ENCODE results near the gene SLC9B2.
"Not testable (repeated sequence)": the region's sequence is repeated elsewhere in the genome, so short reads cannot be mapped to it uniquely, and the experiment has no call there.

Gene SLC9B2

DNA sequence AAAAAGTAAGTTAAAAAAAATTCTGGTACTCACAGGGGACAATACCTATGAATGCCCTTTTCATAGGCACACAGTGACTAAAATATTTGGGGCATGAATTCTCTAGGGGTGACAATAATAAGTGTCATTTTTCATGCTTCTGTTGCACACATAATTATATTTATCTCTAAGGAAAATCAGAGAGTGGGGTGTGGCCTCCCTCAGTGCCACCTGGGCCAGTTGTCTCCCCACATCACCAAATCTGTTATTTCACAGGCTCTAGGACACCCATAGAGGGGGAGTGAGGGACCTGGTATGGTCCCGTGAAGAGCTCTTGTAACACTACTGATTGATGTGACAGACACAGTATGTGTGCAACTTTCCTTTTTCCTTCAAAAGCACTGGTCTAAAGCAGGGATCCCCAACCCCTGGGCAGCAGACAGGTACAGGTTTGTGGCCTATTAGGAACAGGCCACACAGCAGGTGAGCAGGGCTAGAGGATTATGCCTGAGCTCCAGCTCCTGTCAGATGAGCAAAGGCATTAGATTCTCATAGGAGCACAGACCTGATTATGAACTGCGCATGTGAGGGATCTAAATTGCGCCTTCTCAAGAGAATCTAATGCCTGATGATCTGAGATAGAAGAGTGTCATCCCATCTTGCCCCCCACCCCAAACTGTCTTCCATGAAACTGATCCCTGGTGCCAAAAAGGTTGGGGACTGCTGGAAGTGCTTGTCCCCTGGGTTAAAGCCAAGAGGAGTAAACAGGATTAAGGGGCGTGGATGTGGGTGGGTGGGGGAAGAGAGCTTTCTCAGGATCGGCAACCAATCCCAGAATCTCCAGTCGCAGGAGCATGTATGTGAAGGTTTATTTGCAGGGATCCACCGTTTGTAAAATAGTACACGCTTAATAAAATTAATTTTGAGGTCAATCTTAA is 57.9 kb downstream of the SLC9B2 start:
- DNase-seq: no peak

DNA sequence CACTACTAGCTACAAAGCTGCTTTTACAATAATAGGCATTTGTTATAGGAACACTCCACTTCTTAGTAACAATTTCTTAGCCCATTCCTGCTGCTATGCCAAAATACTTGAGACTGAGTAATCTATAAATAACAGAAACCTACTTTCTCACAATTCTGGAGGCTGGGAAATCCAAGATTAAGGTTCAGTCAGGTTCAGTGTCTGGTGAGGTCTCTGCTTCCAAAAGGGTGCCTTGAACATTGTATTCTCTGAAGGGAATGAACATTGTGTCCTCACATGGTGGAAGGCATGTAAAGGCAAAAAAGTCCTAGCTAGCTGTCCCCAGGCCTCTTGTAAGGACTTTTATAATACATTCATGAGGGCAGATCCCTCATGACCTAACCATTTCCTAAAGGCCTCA is 64.0 kb downstream of the SLC9B2 start:
- DNase-seq: no peak

DNA sequence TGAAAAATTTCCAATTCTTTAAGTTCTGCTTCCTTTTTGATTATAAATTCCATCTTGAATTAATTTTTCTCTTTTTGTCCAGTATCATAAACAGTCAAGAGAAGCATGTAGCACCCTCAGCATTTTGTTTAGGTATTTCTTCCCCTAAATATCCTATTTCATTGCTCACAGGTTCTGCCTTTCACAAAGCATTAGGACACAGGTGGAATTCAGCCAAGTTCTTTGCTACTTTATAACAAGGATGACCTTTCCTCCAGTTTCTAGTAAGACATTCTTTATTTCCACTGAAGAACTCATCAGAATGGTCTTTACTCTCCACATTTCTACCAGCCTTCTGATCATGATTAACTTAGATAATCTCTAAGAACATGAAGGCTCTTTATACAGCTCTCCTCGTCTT is 64.5 kb downstream of the SLC9B2 start:
- no peak for DNase-seq

DNA sequence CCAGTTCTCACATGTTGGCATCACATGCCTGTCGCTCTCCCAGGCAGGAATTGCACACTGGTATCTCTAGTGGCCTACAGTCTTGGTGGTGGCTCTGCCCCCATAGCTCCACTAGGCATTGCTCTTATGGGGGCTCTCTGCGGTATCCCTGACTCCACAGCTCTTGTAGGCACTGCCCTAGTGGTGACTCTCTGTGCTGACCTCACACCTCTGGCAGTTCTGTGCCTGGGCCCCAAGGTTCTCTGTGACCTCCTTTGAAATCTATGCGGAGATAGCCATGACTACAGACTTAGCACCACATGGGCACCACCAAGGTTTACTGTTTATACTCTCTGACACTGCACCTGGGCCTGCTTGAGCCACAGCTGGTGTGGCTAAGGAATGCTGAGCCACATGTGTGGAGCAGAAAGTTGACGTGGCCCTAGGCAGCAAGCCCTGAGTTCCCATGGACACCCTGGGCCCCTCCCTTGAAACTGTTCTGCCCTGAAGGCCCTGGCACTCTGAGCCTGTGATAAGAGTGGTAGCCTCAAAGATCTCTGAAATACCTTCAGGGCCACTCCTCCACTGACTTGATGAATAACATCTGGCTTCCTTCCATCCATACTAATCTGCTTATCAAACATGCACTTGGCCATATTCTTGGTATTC is 65.1 kb downstream of the SLC9B2 start:
- DNase-seq: no peak

DNA sequence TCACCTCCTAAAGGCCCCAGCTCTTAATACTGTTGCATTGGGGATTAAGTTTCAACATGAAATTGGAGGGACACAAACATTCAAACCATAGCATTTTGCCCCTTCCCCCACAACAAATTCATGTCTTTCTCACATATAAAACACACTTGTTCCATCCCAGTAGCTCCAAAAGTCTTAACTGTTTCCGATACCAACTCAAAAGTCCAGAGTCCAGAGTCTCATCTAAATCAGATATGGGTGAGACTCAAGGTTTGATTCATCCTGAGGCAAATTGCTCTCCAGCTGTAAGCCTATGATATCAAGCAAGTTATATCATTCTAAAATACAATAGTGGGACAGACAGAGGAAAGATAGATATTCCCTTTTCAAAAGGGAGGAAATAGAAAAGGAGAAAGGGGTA is 65.8 kb downstream of the SLC9B2 start:
- DNase-seq: no peak

DNA sequence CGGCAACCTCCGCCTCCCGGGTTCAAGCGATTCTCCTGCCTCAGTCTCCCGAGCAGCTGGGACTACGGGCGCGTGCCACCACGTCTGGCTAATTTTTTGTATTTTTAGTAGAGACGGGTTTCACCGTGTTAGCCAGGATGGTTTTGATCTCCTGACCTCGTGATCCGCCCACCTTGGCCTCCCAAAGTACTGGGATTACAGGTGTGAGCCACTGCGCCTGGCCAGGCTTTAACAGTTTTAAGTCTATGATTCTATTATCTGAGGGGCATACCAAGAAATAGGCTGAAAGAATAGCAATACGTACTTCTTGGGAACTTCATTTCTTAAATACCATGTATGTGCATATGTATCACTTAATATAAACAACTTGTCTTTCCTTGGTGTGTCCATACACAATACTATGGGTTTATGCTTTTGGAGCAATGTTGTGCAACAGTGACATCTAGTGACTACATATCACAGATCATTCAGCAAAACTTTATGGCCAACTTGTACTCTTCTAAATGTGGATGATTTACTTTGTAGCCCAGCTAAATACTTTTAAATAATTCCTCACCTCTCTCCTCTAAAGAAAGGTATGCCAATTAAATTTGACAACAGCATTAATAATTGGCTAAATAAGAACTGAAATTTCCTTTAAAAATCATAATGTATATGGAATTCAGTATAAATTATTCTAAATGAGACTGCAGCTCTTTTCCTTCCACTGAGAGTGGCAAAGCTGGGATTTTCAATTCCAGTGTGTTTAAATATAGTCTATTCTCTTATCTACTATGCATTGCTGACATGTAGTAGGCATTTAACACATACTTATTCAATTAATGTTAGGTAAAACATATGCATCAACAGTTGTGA is 67.5 kb downstream of the SLC9B2 start:
- DNase-seq: peak; percentile 33

DNA sequence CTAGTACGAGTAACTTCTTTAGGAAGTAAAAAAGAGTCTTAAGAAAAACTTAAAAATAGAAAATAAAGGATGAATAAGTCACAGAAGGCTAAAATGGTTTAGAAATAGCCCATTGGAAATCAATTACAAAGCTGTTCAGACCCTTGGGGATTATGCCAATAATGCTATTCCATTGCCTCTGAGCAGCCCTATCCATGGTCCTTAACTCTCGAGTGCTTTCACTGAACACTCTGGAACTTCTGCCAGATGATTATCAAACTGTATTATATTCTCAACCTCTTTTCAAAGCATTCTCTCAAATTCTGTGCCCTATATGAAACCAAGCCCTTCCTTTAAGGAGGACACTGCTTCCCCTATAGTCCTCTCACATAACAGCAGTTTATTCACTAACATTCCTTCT is 74.0 kb downstream of the SLC9B2 start:
- no peak for DNase-seq

DNA sequence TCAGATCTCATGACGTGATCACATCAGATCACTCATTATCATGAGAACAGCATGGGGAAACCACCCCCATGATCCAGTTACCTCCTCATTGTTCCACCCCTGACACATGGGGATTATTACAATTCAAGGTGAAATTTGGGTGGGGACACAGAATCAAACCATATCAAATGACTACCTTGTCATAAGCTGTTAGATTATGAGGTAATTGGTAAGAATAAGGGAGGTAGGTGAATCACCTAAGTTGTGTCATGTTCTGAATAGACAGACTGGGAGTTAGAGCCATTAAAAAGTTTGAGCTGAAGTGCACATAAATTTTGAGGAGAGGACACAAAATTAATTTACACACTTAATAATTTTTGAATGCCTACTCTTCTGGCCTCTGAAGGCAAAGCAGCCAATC is 81.8 kb downstream of the SLC9B2 start:
- DNase-seq: no peak

DNA sequence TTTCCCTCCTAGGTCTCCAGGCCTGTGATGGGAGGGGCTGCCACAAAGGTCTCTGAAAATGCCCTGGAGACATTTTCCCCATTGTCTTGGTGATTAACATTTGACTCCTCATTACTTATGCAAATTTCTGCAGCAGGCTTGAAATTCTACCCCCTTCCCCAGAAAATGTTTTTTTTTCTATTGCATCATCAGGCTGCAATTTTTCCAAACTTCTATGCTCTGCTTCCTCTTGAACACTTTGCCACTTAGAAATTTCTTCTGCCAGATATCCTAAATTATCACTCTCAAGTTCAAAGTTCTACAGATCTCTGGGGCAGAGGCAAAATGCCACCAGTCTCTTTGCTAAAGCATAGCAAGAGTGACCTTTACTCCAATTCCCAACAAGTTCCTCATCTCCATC is 82.6 kb downstream of the SLC9B2 start:
- DNase-seq: not testable (repeated sequence)

DNA sequence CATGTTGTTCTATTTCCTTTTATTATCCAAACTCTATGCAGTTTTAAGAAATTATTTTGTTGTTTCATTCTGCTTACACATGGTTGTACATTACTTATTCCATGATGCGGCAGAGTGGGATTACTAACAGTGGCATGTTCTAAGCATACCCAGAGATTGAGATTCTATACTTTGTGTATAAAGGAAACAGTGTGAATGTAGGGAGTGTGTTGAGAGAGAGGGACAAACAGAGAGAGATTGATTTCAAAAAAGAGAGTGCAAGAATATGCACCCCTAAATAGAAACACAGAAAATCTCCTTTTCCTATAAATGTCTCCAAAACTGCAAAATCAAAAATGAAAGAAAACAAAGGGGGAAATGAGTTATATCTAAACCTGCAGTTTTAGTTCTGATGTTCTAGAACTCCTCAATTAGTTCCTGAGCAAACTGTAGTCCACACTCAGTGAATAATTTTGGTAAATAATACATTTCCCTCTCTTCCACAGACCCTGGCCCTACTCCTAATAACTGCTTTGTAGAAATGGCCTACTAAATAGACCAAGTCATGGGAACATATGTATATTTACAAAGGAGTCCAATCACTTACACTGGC is 88.0 kb downstream of the SLC9B2 start:
- no peak for DNase-seq

DNA sequence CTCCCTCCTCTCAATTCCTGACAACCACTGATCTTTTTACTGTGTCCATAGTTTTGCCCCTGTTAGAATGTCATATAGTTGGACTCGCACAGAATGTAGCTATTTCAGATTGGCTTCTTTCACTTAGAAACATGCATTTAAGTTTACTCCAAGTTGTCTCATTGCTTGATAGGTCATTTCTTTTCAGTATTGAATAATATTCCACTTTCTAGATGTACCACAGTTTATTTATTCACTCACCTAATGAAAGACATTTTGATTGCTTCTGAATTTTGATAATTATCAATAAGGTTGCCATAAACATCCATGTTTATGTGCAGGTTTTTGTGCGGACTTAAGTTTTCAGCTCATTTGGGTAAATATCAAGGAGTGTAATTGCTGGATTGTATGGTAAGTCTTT is 95.6 kb downstream of the SLC9B2 start:
- no peak for DNase-seq

Measured in NCI-H2029 treated with DMSO at 0.1 percent for 48 hours (cell line).